ENCODE data around the gene DNAJC21. TPM values are rescaled to one million over a fixed set of nuclear protein-coding genes. Genes with fewer than 3 reads are reported as not detected.

Gene DNAJC21
- polyA plus RNA-seq, 4 donors: 49.3 to 89.6 (median 72.9) TPM

DNA sequence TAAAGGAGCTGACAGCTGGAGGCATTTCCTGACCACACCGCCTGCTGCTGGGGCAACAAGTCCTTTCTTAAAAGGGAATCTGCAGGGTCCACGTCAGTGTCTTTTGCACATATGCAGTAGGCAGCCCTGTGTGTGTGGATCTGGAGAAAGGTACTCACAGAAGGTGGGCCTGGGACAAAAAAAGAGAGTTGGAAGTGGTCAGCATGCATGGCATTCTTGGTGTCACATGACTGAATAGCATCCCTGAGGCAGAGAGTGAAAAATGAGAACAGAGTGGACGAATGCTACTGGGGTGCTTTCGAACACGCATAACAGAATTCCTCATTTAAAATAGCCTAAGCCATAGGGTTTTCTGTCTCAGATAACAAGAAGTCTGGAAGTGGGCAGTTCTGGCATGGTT is 47.0 kb downstream of the DNAJC21 start:
- DNase-seq (ENCODE audit: low read depth in 4 of 4, low spot score in 3 of 4): no peak

DNA sequence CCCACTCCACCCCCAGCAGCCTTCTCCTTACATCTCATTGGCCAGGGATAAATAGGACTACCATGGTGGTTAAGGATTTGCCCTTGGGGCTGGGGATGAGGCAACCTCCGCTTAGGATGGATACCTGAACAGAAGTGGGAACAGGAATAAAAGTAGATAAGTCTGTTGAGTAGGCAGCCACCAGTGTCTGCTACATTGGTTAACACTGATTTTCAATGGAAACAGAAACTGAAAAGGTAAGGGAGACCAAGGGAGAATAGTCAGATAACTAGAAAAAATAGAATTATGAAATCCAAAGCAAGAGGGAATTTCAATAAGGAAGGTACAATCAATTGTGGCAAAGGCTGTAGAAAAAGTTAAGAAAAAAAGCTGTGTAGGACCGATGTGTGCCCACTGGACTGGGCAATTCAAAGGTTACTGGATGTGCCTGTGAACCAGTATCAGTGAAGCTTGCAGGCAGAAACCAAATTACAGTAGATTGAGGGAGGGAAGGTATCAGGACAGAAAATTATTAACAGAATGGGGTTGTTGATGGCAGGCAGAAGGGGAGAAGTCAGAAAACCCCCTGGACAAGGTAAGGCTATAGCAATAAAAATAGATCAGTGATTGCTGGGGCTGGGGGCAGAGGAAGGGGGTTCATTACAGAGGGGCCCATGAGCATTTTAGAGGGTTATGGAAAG is 48.7 kb downstream of the DNAJC21 start:
- peak in 3 of 4 donors; percentile 7 to 21 (median 16) for DNase-seq (ENCODE audit: low read depth in 4 of 4, low spot score in 3 of 4)

DNA sequence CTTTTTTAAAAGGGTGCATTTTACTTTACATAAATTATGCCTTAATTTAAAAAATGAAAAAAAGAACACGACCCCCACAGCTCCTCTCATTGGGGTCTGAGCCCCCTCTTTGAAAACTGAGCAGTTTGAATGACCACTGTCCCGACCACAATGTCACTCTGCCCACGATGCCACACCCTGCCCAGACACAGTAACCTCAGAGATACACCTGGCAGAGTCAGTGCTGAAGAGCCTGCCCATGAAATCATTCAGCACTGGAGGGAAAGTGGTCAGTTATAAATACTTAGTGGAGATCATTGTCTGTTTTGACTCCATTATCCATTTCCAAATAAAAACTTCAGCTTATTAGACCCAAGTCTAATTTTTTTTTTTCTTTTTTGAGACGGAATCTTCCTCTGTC is 49.3 kb downstream of the DNAJC21 start:
- no peak for DNase-seq (ENCODE audit: low read depth in 4 of 4, low spot score in 3 of 4)

DNA sequence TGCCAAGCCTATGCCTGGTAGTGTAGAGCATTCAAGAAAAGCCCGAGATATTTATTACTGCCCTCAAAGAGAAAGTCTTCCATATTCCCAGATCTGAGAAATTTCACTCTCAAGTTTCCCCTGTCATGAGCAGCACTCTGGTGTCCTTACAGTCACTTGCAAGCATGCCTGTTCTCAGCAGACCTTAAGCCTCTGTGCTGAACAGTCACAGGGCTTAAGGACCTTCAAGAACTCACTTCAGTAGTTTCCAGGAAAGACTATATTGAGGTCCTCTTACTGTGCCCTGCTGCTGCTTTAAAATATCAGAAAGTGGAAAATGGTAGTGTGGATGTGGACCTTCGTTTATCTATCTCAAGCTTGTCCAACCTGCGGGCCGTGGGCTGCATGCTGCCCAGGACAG is 53.5 kb downstream of the DNAJC21 start:
- DNase-seq (ENCODE audit: low read depth in 4 of 4, low spot score in 3 of 4): no peak

DNA sequence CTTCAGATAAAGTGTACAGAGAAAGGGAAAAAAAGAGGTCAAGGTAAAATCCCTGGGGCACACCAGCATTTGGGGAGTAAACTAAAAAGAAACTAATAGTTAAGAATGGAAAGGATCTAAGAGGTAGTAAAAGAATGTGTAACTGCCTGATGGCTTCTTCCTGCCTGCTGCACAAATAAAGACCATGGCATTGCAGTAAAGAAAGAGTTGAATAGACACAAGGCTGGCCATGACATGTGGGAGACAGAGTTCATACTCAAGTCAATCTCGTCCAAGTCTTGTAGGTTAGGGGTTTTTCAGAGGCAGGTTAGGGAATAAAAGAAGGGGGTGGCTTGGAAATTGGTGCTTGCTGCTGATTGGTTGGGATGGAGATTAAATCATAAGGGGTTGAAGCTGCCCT is 57.6 kb downstream of the DNAJC21 start:
- DNase-seq (ENCODE audit: low read depth in 4 of 4, low spot score in 3 of 4): no peak

DNA sequence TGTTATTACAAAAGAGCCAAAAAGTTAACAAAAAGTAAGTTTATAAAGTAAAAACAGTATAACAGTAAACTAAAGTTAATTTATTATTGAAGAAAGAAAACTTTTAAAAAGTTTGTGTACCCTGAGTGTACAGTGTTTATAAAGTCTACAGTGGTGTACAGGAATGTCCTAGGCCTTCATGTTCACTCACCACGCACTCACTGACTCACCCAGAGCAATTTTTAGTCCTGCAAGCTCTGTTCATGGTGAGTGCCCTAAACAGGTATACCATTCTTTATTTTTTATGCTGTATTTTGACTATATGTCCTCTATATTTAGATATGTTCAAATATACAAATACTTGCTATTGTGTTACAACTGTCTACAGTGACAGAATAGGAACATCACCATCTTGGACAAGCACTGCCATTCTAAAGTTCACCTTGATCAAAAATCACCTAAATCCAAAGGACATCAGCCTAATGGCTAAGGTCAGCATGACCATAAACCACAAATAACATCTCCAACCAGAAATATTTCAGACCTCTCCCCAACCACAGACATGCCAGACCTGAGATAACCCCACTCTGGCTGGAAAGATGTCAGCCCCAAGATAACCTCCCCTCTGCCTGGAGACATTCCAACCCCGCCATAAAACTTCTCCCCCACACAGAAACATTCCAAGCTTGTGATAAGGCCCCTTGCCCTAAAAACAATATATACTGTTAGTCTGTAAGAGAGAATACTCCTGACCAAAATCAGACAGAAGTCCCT is 62.3 kb downstream of the DNAJC21 start:
- no peak for DNase-seq (ENCODE audit: low read depth in 4 of 4, low spot score in 3 of 4)

DNA sequence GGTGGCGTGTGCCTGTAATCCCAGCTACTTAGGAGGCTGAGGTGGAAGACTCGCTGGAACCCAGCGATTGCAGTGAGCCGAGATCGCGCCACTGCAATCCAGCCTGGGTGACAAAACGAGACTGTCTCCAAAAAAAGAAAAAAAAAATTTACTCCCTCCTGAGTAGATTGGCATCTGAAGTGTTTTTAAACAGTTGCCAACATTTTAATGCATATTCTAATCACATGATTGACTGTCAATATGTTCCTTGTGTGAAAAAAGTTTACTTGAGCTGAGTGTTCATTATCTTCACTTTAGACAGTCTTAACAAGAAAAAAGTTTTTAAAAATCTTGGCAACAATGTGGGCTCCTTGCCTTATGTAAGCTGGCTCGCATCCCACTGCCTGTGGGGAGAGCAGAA is 64.6 kb downstream of the DNAJC21 start:
- no peak for DNase-seq (ENCODE audit: low read depth in 4 of 4, low spot score in 3 of 4)

DNA sequence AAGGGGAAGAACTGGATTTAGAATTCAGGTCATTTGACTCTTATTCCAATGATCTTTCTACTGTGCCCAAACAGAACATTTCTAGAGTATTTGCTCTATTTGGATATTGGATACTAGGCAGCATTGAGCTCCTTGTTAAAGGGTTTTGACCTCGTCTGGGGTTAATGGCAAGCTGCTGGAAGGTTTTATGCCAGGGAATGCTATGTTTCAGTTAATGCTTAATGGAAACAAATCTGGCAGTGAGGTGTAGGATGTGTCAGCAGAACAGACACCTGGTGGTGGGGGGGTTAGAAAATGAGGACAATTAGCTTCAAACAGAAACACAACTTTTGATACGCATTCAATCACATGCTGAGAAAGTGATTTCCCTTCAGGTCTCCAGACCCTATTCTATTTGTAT is 66.9 kb downstream of the DNAJC21 start:
- DNase-seq (ENCODE audit: low read depth in 4 of 4, low spot score in 3 of 4): no peak

DNA sequence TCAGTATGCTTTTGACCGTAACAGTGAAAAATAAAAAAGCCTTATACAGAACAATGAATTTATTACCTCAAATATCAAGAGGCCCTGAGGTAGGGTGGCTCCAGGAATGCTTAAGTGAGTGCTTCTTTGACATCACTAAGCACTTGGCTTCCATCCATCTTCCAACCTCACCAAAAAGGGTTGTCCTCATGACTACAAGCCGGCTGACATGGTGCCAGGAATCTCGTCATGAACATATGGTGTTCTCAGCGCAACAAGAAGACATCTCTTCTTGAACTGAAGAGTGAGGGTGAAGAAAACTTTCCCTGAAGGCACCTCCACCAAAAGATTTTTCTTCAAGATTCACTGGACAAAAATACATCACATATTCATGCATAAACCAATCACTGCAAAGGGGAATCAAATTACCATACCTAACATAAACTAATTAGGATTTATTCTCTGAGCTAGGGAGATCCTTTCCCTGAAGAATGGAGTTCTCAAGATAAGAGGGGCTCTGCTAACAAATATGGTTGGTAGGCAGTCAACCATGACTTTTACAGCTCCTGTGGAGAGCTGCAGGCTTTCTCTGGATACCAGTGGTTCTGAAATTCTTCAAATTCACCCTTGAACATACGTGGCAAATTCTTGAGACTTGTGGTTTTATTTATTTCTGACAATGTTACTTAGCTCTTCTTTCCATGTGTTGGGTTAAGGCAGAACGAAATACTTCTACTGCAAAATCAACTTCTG is 68.9 kb downstream of the DNAJC21 start:
- no peak for DNase-seq (ENCODE audit: low read depth in 4 of 4, low spot score in 3 of 4)

DNA sequence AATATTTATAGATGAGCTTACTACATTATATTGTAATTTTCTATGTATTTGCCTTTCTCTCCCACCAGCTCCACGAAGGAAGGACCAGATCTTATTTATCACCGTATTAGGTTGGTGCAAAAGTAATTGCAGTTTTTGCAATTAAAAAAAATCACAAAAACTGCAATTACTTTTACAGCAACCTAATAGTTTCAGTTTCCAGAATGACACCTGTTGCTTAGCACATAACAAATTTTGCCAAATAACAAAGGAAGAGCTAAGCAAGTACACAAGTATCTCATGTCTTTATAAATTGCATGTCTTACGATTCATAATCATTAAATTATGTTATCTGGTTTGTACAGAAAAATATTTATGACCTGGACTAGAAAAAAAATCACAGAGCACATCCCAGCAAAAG is 72.5 kb downstream of the DNAJC21 start:
- DNase-seq (ENCODE audit: low read depth in 4 of 4, low spot score in 3 of 4): no peak

DNA sequence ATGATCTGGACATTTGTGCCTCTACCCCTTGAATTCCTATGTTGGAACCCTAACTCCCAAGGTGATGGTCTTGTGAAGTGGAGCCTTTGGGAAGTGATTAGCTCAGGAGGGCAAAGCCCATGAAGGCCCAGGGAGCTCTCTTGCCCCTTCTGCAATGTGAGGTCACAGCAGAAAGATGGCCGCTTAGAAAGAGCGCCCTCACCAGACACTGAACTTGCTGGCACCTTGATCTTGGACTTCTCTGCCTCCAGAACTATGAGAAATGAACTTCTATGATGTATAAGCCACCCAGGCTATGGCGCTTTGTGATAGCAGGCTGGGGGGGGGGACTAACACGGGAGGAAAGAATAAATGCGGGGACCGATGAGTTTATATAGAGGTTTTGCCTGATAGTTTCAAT is 73.1 kb downstream of the DNAJC21 start:
- no peak for DNase-seq (ENCODE audit: low read depth in 4 of 4, low spot score in 3 of 4)

DNA sequence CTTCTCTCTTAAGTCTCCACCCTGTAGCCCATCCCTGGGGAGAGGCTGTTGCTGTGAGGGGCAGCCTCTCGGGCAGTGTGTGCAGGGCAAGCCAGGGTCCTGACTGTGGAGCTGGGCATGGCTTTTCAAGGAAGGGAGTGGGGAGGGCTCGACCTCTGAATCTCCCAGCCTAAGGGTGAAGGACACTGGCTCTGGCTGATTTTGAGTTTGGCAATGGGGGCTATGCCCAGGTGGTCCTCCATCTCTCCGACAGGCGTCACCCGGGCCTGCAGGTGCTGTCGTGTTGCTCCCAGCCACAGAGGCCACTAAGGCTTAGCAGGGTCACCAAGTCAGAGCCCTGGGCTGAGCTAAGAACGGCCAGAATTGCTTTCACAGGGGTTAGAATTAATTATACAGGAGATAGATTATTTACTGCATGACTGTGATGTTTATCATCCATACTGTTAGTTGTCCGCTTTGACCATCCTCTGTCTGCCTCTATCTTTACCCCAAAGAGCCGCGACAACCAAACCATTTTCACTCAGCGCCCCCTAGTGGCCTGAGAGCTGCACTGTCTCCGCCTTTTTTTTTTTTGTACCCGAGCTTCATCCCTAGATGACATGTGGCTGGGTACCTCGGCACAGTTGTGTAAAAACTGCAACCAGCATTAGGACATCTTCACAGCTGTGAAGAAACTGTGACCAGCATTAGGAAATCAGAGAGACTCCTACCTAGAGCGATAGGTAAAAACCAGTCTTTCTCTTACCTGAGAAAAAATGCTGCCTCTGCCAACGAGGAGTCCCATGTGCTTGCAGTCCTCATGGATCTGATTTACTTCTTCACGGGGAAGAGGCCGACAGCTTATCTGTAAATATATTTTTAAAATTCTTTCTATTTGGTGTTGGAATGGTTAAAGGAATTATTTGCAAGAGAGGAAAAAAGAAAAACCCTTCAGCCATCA is 73.9 kb downstream of the DNAJC21 start:
- DNase-seq (ENCODE audit: low read depth in 4 of 4, low spot score in 3 of 4): peak in 3 of 4 donors; percentile 24 to 35 (median 29)

DNA sequence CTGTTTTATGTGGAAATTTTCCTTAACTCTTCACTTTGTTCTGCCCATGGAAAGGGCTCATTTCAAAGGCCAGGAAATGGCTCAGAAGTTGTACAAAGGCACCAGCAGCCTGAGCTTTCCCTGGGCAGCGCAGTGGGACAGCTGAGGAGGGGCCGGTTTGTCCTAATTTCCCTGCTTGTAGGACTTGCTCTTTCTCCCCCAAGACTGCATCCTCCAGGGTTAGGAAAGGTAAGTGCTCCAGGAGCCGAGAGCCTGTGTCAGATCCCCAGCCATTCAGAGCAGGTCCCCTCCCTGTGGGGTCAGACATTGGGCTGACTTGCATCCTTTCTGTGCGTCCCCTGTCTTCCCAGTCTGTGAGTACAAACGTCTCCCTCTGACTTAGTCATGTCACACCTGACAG is 74.8 kb downstream of the DNAJC21 start:
- DNase-seq (ENCODE audit: low read depth in 4 of 4, low spot score in 3 of 4): no peak

DNA sequence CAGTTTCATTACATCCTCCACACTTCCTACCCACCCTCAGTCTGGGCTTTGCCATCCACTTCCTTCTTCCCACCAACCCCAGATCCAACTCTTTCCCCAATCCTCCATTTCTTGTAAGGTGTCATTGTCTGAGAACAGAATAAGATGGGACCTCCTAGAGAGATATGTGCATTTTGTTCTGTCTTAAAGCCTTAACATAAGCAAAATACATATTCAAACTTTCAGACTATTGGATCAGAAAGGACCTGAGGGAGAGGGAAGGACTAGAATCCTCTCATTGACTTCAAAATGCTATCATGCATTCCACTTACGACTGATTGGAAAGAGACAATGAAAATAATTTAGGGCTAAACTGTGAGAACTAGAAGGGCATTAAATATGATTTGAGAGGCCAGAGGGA is 75.4 kb downstream of the DNAJC21 start:
- DNase-seq (ENCODE audit: low read depth in 4 of 4, low spot score in 3 of 4): no peak

Other genes starting within 250 kb of the DNAJC21 start
- gene TTC23L, start 90.4 kb upstream of the DNAJC21 start, polyA plus RNA-seq (ENCODE audit: insufficient read length in 4 of 4): 1 to 10 TPM; 2.5 to 4.9 (median 3.6) TPM
- gene RAD1, start 14.1 kb upstream of the DNAJC21 start, polyA plus RNA-seq (ENCODE audit: insufficient read length in 4 of 4): 10 to 100 TPM; 33.9 to 41.1 (median 35.7) TPM
- gene BRIX1, start 13.8 kb upstream of the DNAJC21 start, polyA plus RNA-seq (ENCODE audit: insufficient read length in 4 of 4): 10 to 100 TPM; 45.9 to 71.1 (median 51.2) TPM
- 10 to 100 TPM in 3 of 4 donors, 1 to 10 TPM in 1; 1.4 to 52.4 (median 39.9) TPM for gene AGXT2, start 118.4 kb downstream of the DNAJC21 start, polyA plus RNA-seq (ENCODE audit: insufficient read length in 4 of 4)

Measured in left renal pelvis (tissue), 4 donors.